Neural cell (in vitro differentiated cells): ENCODE measurements around the gene ATL2. TPM values are rescaled to one million over a fixed set of nuclear protein-coding genes. Genes with fewer than 3 reads are reported as not detected.
"Not testable (repeated sequence)": the region's sequence is repeated elsewhere in the genome, so short reads cannot be mapped to it uniquely, and the experiment has no call there.

Source experiments
- H2AFZ ChIP-seq: fragments of 200-600, 300-800 bp; sonication (generic), shearing (Covaris generic); 2 replicates; pipeline ENCODE4 v1.6.0; 2014; ENCODE audit warnings: low read depth, mild to moderate bottlenecking, antibody characterized with exemption, low read length, moderate library complexity
- H3F3A ChIP-seq: fragments of 200-600 bp; shearing (Covaris generic); 2 replicates; pipeline ENCODE4 v1.6.1; 2016; ENCODE audit warnings: mild to moderate bottlenecking, moderate library complexity, mixed read lengths, antibody characterized with exemption, low read length; ENCODE audit not compliant: insufficient read depth, poor library complexity, severe bottlenecking
- H3K27ac ChIP-seq: fragments of 200-600, 300-800 bp; sonication (generic), shearing (Covaris generic); 2 replicates; pipeline ENCODE4 v1.5.1; 2014; ENCODE audit warnings: mild to moderate bottlenecking, low read length, moderate library complexity
- H3K27me3 ChIP-seq: fragments of 300-800, 200-600 bp; sonication (generic), shearing (Covaris generic); 2 replicates; pipeline ENCODE4 v1.6.0; 2014; ENCODE audit warnings: mild to moderate bottlenecking, low read depth, low read length, moderate library complexity; ENCODE audit not compliant: insufficient read depth
- H3K36me3 ChIP-seq: fragments of 300-800, 200-600 bp; sonication (generic), shearing (Covaris generic); 2 replicates; pipeline ENCODE4 v1.5.1; 2014; ENCODE audit warnings: mild to moderate bottlenecking, antibody characterized with exemption, low read length, moderate library complexity; ENCODE audit not compliant: insufficient read depth
- H3K4me2 ChIP-seq: fragments of 300-800, 200-600 bp; sonication (generic), shearing (Covaris generic); 2 replicates; pipeline ENCODE4 v1.6.0; 2014; ENCODE audit warnings: mild to moderate bottlenecking, low read length
- H3K4me3 ChIP-seq: fragments of 300-800, 200-600 bp; sonication (generic), shearing (Covaris generic); 2 replicates; pipeline ENCODE4 v1.5.1; 2014; ENCODE audit warnings: mild to moderate bottlenecking, low read length, moderate library complexity
- H3K79me2 ChIP-seq: fragments of 200-600 bp; shearing (Covaris generic); replicated peaks from 2 replicates; pipeline ENCODE4 v1.6.0; 2014; ENCODE audit warnings: mild to moderate bottlenecking, low read length, moderate library complexity; ENCODE audit not compliant: insufficient read depth
- H3K9ac ChIP-seq: fragments of 300-800, 200-600 bp; sonication (generic), shearing (Covaris generic); 2 replicates; pipeline ENCODE4 v1.6.1; 2016; ENCODE audit warnings: mild to moderate bottlenecking, low read length, mixed read lengths
- H3K9me2 ChIP-seq: fragments of 200-600 bp; shearing (Covaris generic); 2 replicates; pipeline ENCODE4 v1.6.1; 2016; ENCODE audit warnings: mild to moderate bottlenecking, low read length, mixed read lengths; ENCODE audit not compliant: insufficient read depth
- H3K9me3 ChIP-seq: fragments of 200-600, 300-800 bp; sonication (generic), shearing (Covaris generic); 2 replicates; pipeline ENCODE4 v1.6.1; 2016; ENCODE audit warnings: mild to moderate bottlenecking, mixed run types, low read length, moderate library complexity, mixed read lengths
- H4K20me1 ChIP-seq: fragments of 200-600 bp; shearing (Covaris generic); 2 replicates; pipeline ENCODE4 v1.6.1; 2016; ENCODE audit warnings: mild to moderate bottlenecking, mixed run types; ENCODE audit not compliant: insufficient read depth
- EP300 ChIP-seq: fragments of 450-650 bp; conservative IDR thresholded peaks from 2 replicates; pipeline ENCODE4 v1.6.1; 2014; ENCODE audit warnings: antibody characterized with exemption, mild to moderate bottlenecking, moderate library complexity; ENCODE audit not compliant: poor library complexity, severe bottlenecking
- EZH2 ChIP-seq: fragments of 200-600, 300-800 bp; shearing (Covaris generic), sonication (generic); IDR thresholded peaks from 2 replicates; pipeline ENCODE4 v1.6.1; 2014; ENCODE audit warnings: antibody characterized with exemption, low read length, borderline replicate concordance, mild to moderate bottlenecking; ENCODE audit not compliant: insufficient read depth, poor library complexity, severe bottlenecking
- MXI1 ChIP-seq: fragments of 450-650 bp; conservative IDR thresholded peaks from 2 replicates; pipeline ENCODE4 v1.6.1; 2014; ENCODE audit warnings: antibody characterized with exemption, mild to moderate bottlenecking; ENCODE audit not compliant: poor library complexity, severe bottlenecking
- POLR2AphosphoS5 ChIP-seq: IDR thresholded peaks from 2 replicates; pipeline ENCODE4 v1.6.1; 2012
- RAD21 ChIP-seq: fragments of 450-650 bp; conservative IDR thresholded peaks from 2 replicates; pipeline ENCODE4 v1.6.1; 2014; ENCODE audit warnings: antibody characterized with exemption, mild to moderate bottlenecking, moderate library complexity
- SMC3 ChIP-seq: fragments of 450-650 bp; conservative IDR thresholded peaks from 2 replicates; pipeline ENCODE4 v1.6.1; 2014; ENCODE audit warnings: antibody characterized with exemption, mild to moderate bottlenecking, moderate library complexity; ENCODE audit not compliant: poor library complexity
- TAF1 ChIP-seq: IDR thresholded peaks from 2 replicates; pipeline ENCODE4 v1.6.1; 2012; ENCODE audit warnings: low read depth
- polyA plus RNA-seq: library from polyadenylated mRNA; depleted of rRNA; stranded (reverse); fragments of >200 nt; gene quantifications from 2 replicates; pipeline ENCODE4 v1.2.3, GENCODE V29; 2014
- TF ChIP-seq, protein P1 (sequence below): IDR thresholded peaks from 2 replicates; pipeline ENCODE4 v1.6.1; 2012; ENCODE audit warnings: borderline replicate concordance
- TF ChIP-seq, protein P2 (sequence below): fragments of 450-650 bp; IDR thresholded peaks from 2 replicates; pipeline ENCODE4 v1.5.1; 2014; ENCODE audit warnings: antibody characterized with exemption, mild to moderate bottlenecking, moderate library complexity; ENCODE audit not compliant: poor library complexity, severe bottlenecking

ATL2 gene
- polyA plus RNA-seq, 1 donor from 2014 or later, result 66.8 TPM

DNA sequence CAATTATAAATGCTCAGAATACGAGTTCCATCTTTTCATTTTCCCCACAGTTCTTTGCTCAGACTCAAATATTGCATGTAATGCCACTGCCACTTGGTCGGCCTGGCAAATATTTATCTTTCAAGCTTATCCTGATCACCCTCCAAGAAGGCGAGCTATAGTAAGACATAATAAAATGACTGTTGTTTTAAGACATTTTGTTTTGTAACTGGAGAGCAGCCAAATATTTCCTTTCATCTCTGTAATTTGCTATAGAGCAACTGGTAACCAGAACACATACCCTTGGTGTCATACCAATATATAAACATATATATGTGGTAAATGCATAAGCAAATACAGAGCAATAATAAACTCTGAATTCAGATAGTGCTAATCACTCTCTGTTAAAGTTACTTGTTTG, 7.3 kb upstream of the ATL2 start:
- H3K4me2 ChIP-seq, result no peak overlapping the region
- TF ChIP-seq POLR2AphosphoS5, result no peak
- TF ChIP-seq, protein P1, sequence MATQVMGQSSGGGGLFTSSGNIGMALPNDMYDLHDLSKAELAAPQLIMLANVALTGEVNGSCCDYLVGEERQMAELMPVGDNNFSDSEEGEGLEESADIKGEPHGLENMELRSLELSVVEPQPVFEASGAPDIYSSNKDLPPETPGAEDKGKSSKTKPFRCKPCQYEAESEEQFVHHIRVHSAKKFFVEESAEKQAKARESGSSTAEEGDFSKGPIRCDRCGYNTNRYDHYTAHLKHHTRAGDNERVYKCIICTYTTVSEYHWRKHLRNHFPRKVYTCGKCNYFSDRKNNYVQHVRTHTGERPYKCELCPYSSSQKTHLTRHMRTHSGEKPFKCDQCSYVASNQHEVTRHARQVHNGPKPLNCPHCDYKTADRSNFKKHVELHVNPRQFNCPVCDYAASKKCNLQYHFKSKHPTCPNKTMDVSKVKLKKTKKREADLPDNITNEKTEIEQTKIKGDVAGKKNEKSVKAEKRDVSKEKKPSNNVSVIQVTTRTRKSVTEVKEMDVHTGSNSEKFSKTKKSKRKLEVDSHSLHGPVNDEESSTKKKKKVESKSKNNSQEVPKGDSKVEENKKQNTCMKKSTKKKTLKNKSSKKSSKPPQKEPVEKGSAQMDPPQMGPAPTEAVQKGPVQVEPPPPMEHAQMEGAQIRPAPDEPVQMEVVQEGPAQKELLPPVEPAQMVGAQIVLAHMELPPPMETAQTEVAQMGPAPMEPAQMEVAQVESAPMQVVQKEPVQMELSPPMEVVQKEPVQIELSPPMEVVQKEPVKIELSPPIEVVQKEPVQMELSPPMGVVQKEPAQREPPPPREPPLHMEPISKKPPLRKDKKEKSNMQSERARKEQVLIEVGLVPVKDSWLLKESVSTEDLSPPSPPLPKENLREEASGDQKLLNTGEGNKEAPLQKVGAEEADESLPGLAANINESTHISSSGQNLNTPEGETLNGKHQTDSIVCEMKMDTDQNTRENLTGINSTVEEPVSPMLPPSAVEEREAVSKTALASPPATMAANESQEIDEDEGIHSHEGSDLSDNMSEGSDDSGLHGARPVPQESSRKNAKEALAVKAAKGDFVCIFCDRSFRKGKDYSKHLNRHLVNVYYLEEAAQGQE, result no peak
- H3K27ac ChIP-seq, result no peak overlapping the region

DNA sequence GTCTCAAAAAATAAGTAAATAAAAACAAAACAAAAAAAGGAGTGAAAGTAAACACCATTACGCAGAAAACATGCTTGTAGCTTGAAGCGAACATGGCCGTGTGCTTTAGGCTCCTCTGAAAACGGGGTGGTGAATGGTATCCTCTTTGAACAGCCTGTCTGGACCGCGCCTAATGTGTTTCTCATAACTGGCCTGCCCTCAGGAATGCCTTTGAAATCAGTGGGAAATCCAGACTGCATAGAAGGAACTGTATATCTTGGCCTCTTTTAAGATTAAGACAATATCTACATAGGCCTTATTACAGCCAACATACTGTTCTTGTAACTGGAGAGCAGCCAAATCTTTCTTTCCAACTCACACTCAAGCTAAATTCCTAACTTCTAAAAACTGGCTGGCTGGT, 6.7 kb upstream of the ATL2 start:
- H3K36me3 ChIP-seq, H3K9me3 ChIP-seq, H3K27ac ChIP-seq, H3K9ac ChIP-seq, H3K79me2 ChIP-seq, H3K4me2 ChIP-seq, H3K9me2 ChIP-seq, H3F3A ChIP-seq, H2AFZ ChIP-seq, H4K20me1 ChIP-seq, H3K27me3 ChIP-seq, H3K4me3 ChIP-seq: not testable (repeated sequence)

More for the DNA sequence above, 7.3 kb upstream of the ATL2 start:
- no peaks in the 10 kb centered on the region for H4K20me1 ChIP-seq
- no peak overlapping the region for H3K4me3 ChIP-seq
- no peaks in the 10 kb centered on the region for H3K79me2 ChIP-seq
- no peak overlapping the region for H3K9ac ChIP-seq
- no peak overlapping the region for H2AFZ ChIP-seq
- H3K36me3 ChIP-seq, result no peaks in the 10 kb centered on the region
- no peaks in the 10 kb centered on the region for H3F3A ChIP-seq
- H3K9me3 ChIP-seq, result no peaks in the 10 kb centered on the region
- H3K27me3 ChIP-seq, result no peaks in the 10 kb centered on the region
- no peaks in the 10 kb centered on the region for H3K9me2 ChIP-seq

DNA sequence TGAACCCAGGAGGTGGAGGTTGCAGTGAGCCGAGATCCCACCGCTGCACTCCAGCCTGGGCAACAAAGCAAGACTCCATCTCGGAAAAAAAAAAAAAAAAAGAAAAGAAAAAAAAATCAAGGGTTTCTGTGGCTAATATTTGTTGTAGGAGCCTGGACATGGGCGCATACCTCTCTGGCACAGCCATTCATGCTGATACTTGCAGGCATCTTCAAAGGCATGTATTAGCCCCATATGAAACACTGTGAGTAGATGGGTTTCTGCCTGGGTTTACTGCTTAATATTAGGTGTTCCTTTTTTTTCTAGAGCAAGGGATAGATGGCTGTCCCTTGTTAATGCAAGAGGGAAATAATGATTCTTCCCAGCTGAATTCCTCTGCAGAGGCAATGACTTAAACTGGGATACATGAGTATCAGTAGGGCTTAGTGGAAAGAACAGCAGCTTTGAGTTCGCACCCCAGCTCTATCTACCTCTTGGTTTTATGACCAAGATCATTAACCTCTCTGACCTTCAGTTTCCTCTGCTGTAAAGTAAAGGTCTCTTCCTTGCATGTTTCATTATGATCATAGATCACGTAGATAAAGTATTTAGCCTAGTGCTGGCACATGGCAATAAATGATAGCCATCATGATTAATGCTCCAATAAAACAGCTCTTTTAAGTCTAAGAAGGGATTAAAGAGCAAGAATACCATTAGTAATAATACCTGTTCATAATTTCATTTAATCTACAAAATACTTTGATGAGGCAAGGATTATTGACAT, 4.5 kb upstream of the ATL2 start:
- Histone ChIP-seq H3K9ac (no peak overlapping the region), H3K27me3 (no peaks in the 10 kb centered on the region), H3K27ac (no peak overlapping the region), H3K9me3 (no peaks in the 10 kb centered on the region), H3K4me3 (no peak overlapping the region), H3K9me2 (no peaks in the 10 kb centered on the region), H3K79me2 (no peaks in the 10 kb centered on the region), H3K36me3 (no peaks in the 10 kb centered on the region), H3F3A (no peaks in the 10 kb centered on the region), H3K4me2 (no peak overlapping the region), H2AFZ (no peak overlapping the region), H4K20me1 (no peaks in the 10 kb centered on the region)
- TF ChIP-seq, protein P1, result no peak
- TF ChIP-seq, protein P2, sequence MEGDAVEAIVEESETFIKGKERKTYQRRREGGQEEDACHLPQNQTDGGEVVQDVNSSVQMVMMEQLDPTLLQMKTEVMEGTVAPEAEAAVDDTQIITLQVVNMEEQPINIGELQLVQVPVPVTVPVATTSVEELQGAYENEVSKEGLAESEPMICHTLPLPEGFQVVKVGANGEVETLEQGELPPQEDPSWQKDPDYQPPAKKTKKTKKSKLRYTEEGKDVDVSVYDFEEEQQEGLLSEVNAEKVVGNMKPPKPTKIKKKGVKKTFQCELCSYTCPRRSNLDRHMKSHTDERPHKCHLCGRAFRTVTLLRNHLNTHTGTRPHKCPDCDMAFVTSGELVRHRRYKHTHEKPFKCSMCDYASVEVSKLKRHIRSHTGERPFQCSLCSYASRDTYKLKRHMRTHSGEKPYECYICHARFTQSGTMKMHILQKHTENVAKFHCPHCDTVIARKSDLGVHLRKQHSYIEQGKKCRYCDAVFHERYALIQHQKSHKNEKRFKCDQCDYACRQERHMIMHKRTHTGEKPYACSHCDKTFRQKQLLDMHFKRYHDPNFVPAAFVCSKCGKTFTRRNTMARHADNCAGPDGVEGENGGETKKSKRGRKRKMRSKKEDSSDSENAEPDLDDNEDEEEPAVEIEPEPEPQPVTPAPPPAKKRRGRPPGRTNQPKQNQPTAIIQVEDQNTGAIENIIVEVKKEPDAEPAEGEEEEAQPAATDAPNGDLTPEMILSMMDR, result no peak
- no peak for TF ChIP-seq EZH2
- TF ChIP-seq TAF1, result no peak
- no peak for TF ChIP-seq EP300
- no peak for TF ChIP-seq MXI1
- no peak for TF ChIP-seq SMC3
- TF ChIP-seq POLR2AphosphoS5, result no peak
- no peak for TF ChIP-seq RAD21
